ENCODE data around the gene SLCO4A1.
A peak's percentile ranks its signal among the peaks of the same experiment; 100 is the strongest.

The SLCO4A1 gene

DNA sequence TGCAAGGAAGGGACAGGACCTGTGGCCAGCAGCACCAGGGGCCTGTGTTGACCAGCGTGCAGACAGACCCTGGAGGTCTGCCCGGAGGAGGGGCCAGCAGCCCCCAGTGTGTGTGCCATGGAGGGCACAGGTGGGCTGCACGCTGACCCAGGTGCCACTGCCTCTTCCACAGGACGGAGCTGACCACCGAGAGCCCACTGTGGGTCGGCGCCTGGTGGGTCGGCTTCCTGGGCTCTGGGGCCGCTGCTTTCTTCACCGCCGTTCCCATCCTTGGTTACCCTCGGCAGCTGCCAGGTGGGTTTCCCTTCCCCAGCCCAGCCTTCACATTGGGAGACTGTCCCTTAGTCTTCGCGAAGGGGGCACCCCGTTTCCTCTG lies 17.9 kb downstream of the SLCO4A1 start:
- no peak for DNase-seq (ENCODE audit: extremely low read depth, low read depth)
- TF ChIP-seq, protein P1, sequence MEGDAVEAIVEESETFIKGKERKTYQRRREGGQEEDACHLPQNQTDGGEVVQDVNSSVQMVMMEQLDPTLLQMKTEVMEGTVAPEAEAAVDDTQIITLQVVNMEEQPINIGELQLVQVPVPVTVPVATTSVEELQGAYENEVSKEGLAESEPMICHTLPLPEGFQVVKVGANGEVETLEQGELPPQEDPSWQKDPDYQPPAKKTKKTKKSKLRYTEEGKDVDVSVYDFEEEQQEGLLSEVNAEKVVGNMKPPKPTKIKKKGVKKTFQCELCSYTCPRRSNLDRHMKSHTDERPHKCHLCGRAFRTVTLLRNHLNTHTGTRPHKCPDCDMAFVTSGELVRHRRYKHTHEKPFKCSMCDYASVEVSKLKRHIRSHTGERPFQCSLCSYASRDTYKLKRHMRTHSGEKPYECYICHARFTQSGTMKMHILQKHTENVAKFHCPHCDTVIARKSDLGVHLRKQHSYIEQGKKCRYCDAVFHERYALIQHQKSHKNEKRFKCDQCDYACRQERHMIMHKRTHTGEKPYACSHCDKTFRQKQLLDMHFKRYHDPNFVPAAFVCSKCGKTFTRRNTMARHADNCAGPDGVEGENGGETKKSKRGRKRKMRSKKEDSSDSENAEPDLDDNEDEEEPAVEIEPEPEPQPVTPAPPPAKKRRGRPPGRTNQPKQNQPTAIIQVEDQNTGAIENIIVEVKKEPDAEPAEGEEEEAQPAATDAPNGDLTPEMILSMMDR (IDR thresholded peaks at IDR 0.05; ENCODE audit: low read depth, low read length): no peak

DNA sequence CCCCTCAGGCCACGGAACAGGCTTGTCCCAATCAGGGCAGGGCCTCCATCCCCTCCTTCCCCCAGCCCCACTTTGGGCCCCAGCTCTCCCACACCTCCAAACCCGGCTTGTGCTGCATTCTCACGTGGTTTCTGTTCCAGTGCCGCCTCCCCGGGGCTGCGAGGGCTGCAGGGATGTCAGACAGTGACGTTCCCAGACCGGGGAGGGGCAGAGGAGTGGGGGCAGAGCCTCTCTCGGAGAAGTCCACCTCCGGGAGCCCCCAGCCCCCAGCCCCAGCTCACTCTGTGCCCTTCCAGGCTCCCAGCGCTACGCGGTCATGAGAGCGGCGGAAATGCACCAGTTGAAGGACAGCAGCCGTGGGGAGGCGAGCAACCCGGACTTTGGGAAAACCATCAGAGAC lies 18.5 kb downstream of the SLCO4A1 start:
- no peak for DNase-seq (ENCODE audit: extremely low read depth, low read depth)
- TF ChIP-seq, protein P1 (IDR thresholded peaks at IDR 0.05; ENCODE audit: low read depth, low read length): no peak

DNA sequence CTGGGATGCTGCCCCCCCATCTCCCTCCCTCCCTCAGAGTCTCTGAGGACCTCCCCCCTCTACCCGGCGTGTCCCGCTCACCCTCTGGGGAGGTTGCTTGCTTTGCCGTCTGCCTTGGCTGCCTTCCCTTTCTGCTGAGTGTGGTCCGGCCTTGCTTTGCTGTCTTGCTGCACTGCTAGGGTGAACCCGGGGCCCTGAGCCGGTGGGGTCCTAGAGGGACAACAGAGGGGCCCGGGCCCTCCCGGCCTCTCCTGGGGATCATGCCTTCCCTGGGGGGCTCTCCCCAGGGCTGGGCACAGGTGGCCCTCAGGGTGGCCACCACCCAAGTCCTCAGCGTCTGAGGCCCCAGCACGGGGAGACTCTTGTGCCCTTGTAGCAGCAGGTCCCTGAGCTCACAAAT lies 19.3 kb downstream of the SLCO4A1 start:
- TF ChIP-seq, protein P1 (IDR thresholded peaks at IDR 0.05; ENCODE audit: low read depth, low read length): no peak
- no peak for DNase-seq (ENCODE audit: extremely low read depth, low read depth)

DNA sequence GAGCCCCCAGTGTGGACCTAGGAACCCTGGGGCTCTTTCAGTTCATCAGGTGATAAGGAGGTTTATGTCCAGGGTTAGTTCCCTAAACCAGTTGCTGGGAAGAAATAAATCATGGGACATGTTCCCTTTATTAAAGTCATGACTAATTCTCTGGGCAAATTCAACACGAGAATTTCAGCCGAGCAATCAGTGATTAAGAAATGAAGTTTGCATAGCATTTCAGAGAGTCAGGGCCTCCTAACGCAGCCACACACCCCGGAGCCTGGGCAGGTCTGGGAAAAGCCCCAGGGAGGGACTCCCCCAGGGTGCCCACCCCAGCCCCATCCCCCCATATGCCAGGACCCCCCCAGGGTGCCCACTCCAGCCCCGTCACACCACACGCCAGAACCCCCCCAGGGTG lies 20.1 kb downstream of the SLCO4A1 start:
- TF ChIP-seq, protein P1 (IDR thresholded peaks at IDR 0.05; ENCODE audit: low read depth, low read length): no peak

DNA sequence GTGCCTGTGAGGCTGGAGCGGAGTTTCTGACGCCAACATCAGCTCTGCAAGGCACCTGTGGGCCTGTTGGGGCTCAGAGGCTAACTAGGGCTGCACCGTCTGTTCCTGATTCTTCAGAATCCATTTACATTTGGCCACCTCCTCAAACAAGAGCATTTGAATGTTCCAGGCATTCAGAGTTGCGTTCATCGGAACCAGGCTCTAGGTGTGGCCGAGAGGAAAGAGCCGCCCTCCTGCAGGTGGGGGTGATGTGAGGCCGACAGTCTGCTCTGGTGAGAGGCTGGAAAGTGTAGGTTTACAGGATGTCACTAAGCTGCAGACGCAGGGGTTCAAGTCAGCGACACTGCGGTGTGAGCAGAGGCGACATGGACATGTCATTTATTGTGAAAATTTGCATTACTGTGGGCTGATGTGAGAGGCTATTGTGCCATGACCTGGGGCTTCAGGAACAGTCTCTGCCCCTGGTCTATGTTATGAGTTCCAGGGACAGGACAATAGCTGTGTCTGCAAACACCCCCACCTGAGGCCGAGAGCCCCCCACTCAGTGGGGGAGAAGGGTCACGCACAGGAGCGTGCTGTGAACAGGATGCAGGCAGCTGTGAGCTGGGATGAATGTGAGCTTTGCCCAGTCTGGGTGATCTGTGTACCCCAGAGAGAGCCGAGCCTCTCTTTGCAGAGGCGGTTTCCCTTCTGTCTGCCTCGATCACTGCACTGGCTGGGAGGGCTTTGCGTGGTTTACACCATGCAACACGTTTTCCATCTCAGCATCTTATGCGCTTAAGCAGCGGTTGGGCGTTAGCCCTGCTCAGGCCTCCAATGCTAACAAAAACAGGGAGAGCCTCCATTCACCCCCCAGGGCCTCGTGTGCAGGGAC lies 21.1 kb downstream of the SLCO4A1 start:
- DNase-seq (ENCODE audit: extremely low read depth, low read depth): no peak
- TF ChIP-seq, protein P1 (IDR thresholded peaks at IDR 0.05; ENCODE audit: low read depth, low read length): no peak

More for the DNA sequence above, 20.1 kb downstream of the SLCO4A1 start:
- peak; percentile 61 for DNase-seq (ENCODE audit: extremely low read depth, low read depth)

DNA sequence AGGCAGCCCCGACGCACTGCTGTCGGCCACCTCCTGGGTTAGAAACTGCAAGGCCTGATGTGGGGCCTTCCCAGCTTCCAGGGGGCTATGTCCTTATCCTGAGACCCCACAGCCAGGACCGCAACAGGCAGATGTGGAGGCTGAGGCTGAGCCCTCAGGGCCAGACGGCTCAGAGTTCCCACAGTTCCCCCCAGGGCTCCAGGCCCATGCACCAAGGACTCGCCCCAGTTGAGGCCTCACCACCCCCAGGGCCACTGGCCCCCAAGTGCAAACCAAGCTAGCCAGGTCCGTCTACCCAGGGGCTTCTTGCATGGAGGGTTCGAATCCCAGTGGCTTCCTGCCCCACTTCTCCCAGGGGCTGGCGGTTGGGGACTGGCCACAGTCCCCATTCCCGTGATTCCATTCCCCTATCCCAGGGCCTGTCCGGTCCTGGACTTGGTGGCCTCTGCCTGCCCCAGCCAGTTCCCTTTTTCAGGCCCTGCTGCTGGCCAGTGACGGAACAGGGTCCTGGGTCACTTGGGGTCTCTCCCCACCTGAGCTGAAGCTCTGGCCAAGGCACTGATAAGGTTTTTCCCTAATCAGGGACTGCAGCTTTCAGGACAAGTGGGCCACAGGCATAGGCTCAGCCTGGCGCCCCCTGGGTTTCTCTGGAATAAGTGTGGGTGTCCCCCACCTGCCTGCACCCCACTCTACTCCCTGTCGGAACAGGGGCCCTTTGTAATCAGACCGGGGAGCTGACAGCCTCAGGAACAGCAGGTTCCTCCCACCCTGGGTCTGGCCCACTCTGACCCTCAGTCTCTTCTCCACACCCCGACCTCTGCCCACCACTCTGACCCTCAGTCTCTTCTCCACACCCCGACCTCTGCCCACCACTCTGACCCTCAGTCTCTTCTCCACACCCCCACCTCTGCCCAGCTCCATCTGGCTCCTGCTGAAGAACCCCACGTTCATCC lies 22.0 kb downstream of the SLCO4A1 start:
- TF ChIP-seq, protein P1 (IDR thresholded peaks at IDR 0.05; ENCODE audit: low read depth, low read length): no peak
- DNase-seq (ENCODE audit: extremely low read depth, low read depth): no peak
